Measurements from ENCODE around the gene DUSP6. TPM values are rescaled to one million over a fixed set of nuclear protein-coding genes. Genes with fewer than 3 reads are reported as not detected.

Gene DUSP6
- total RNA-seq, 5 donors from 2014 or later (not counting 1 experiment from before 2014, with no cell fraction given): 2.7 to 13.7 (median 3.1) TPM

DNA sequence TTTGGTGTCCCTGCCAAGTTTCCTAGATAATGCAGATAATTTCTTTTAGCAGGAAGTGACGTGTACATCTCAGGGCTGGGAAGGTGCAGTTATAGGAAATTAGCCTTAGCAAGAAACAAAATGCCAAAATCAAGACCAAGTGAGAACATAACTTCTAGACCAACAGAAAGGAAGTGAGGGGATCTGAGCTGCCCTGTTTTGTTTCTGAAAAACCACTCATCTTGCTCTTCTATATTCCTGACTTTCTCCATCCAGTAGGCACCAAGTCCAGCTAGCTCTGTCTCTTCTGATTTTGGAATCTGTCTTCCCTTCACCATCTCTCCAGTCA, 23.9 kb upstream of the DUSP6 start:
- H3K4me1 Mint-ChIP-seq: peaks cover 11 to 15% (median 13%) of the 10 kb centered on the region in 3 donors
- no peak overlapping the region for H3K4me3 ChIP-seq (ENCODE audit: control insufficient read depth in 1 of 2, extremely low read depth in 1 of 2, low read length in 1 of 2)
- no peaks in the 10 kb centered on the region for H3K9me3 Mint-ChIP-seq
- H3K36me3 ChIP-seq (ENCODE audit: control insufficient read depth in 2 of 2, extremely low read depth in 1 of 2, insufficient read depth in 1 of 2, low read length in 1 of 2): no peaks in the 10 kb centered on the region
- no peaks in the 10 kb centered on the region for H3K27me3 Mint-ChIP-seq
- WGBS (ENCODE audit: insufficient coverage): no CpG with 5 or more reads among the region's 1 CpG
- no peaks in the 10 kb centered on the region for H3K27me3 ChIP-seq (replicated peaks in 1 of 2; ENCODE audit: control insufficient read depth in 2 of 2, extremely low read depth in 1 of 2, insufficient read depth in 2 of 2, low read length in 1 of 2)
- no peaks in the 10 kb centered on the region for H3K36me3 Mint-ChIP-seq
- H3K27ac ChIP-seq (ENCODE audit: low read length): no peak overlapping the region
- CTCF ChIA-PET: no interaction called here
- DNase-seq (no peak), ATAC-seq (replicated peaks in 1 of 4) (no peak)
- POLR2A ChIA-PET: no interaction called here
- H3K9me3 ChIP-seq: no peaks in the 10 kb centered on the region
- peaks cover 0 to 10% of the 10 kb centered on the region in 2 experiments for H3K4me1 ChIP-seq (ENCODE audit: control insufficient read depth in 1 of 2, extremely low read depth in 1 of 2, insufficient read depth in 2 of 2, low read length in 2 of 2)
- no peak overlapping the region for H3K27ac Mint-ChIP-seq
- no peak overlapping the region for H3K4me3 Mint-ChIP-seq

- Histone ChIP-seq H3K27me3 (replicated peaks in 1 of 2; ENCODE audit: control insufficient read depth in 2 of 2, extremely low read depth in 1 of 2, insufficient read depth in 2 of 2, low read length in 1 of 2) (no peaks in the 10 kb centered on the region), H3K4me1 (ENCODE audit: control insufficient read depth in 1 of 2, extremely low read depth in 1 of 2, insufficient read depth in 2 of 2, low read length in 2 of 2) (peaks cover 2 to 10% of the 10 kb centered on the region in 2 experiments), H3K9me3 (no peaks in the 10 kb centered on the region), H3K36me3 (ENCODE audit: control insufficient read depth in 2 of 2, extremely low read depth in 1 of 2, insufficient read depth in 1 of 2, low read length in 1 of 2) (no peaks in the 10 kb centered on the region), H3K27ac (ENCODE audit: low read length) (no peak overlapping the region), H3K4me3 (ENCODE audit: control insufficient read depth in 1 of 2, extremely low read depth in 1 of 2, low read length in 1 of 2) (no peak overlapping the region)
- peaks cover 11 to 19% (median 19%) of the 10 kb centered on the region in 3 donors for H3K4me1 Mint-ChIP-seq
- H3K9me3 Mint-ChIP-seq: no peaks in the 10 kb centered on the region
- no CpG with 5 or more reads among the region's 2 CpGs for WGBS (ENCODE audit: insufficient coverage)
- no peak overlapping the region for H3K4me3 Mint-ChIP-seq
- no peaks in the 10 kb centered on the region for H3K36me3 Mint-ChIP-seq
- no peak overlapping the region for H3K27ac Mint-ChIP-seq
- ATAC-seq (replicated peaks in 1 of 4) (no peak), DNase-seq (no peak)
- ChIA-PET CTCF (interaction anchor here in 1 of 2 donors (0.6 kb wide), 1 partner anchor 172 kb away, joined by 5 read pairs; no protein-coding TSS in a partner anchor), POLR2A (no interaction called here)
- H3K27me3 Mint-ChIP-seq: no peaks in the 10 kb centered on the region
Observed at GRCh38 chr12:89373763-89374572, 21.7 kb upstream of the DUSP6 start.

DNA sequence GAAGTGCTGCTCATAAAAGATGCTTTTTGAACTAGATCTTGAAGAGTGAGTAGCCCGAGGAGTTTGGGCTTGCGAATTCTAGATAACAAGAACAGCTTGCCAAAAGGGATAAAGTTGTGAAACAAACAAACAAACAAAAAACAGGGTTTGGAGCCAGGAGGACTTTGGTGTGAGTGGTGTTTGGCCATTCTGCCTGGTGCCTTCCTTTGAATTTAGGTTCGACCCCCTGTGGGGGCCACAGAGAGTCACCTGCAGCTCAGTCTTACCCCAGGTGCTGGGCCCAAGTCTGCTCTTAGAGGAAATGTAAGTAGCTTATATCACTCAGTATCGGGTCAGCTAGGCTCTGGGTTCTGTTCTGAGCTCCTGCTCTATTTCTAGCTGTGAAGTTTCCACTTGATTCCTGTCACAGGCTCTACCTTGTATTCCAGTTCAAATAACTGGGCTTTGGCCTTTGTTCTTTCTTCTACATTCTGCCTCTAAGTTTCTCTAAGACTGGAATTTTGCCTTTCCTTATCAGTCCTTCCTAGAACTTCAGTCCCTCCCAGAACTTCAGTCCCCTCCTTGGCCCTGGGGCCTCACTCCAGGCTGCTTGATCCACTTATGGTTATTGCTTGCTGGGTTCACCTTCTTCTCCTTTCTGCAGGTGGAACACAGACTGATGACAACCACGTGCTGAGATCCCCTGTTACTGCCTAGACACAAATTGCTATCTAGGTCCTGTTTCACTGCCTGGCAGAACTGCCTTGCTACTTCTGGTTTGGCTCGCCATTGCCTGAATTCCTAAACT, 20.5 kb upstream of the DUSP6 start:
- Mint-ChIP-seq H3K27me3 (peaks cover 0 to 1% of the 10 kb centered on the region in 2 donors), H3K4me3 (no peak overlapping the region), H3K4me1 (peaks cover 11 to 19% (median 19%) of the 10 kb centered on the region in 3 donors), H3K27ac (no peak overlapping the region), H3K9me3 (no peaks in the 10 kb centered on the region), H3K36me3 (no peaks in the 10 kb centered on the region)
- H3K27me3 ChIP-seq (replicated peaks in 1 of 2; ENCODE audit: control insufficient read depth in 2 of 2, extremely low read depth in 1 of 2, insufficient read depth in 2 of 2, low read length in 1 of 2): no peaks in the 10 kb centered on the region
- H3K4me1 ChIP-seq (ENCODE audit: control insufficient read depth in 1 of 2, extremely low read depth in 1 of 2, insufficient read depth in 2 of 2, low read length in 2 of 2): peaks cover 2 to 10% of the 10 kb centered on the region in 2 experiments
- ChIA-PET CTCF (interaction anchor here in 1 of 2 donors (0.6 kb wide), 1 partner anchor 184 kb away, joined by 3 read pairs; no protein-coding TSS in a partner anchor), POLR2A (no interaction called here)
- DNase-seq (no peak), ATAC-seq (replicated peaks in 1 of 4) (no peak)
- H3K9me3 ChIP-seq: no peaks in the 10 kb centered on the region
- no peak overlapping the region for H3K27ac ChIP-seq (ENCODE audit: low read length)
- 89% methylated on average over 4 of the region's 6 CpGs for WGBS (ENCODE audit: insufficient coverage)
- no peaks in the 10 kb centered on the region for H3K36me3 ChIP-seq (ENCODE audit: control insufficient read depth in 2 of 2, extremely low read depth in 1 of 2, insufficient read depth in 1 of 2, low read length in 1 of 2)
- H3K4me3 ChIP-seq (ENCODE audit: control insufficient read depth in 1 of 2, extremely low read depth in 1 of 2, low read length in 1 of 2): no peak overlapping the region

- ATAC-seq (replicated peaks in 1 of 4): no peak
- Histone ChIP-seq H3K4me1 (ENCODE audit: control insufficient read depth in 1 of 2, extremely low read depth in 1 of 2, insufficient read depth in 2 of 2, low read length in 2 of 2) (peaks cover 2 to 5% of the 10 kb centered on the region in 2 experiments), H3K9me3 (no peaks in the 10 kb centered on the region), H3K27me3 (replicated peaks in 1 of 2; ENCODE audit: control insufficient read depth in 2 of 2, extremely low read depth in 1 of 2, insufficient read depth in 2 of 2, low read length in 1 of 2) (no peaks in the 10 kb centered on the region), H3K36me3 (ENCODE audit: control insufficient read depth in 2 of 2, extremely low read depth in 1 of 2, insufficient read depth in 1 of 2, low read length in 1 of 2) (no peaks in the 10 kb centered on the region), H3K4me3 (ENCODE audit: control insufficient read depth in 1 of 2, extremely low read depth in 1 of 2, low read length in 1 of 2) (no peak overlapping the region), H3K27ac (ENCODE audit: low read length) (no peak overlapping the region)
- H3K9me3 Mint-ChIP-seq: no peaks in the 10 kb centered on the region
- no peak overlapping the region for H3K4me3 Mint-ChIP-seq
- H3K4me1 Mint-ChIP-seq: peaks cover 6 to 11% (median 8%) of the 10 kb centered on the region in 3 donors
- ChIA-PET POLR2A (no interaction called here), CTCF (no interaction called here)
- H3K27ac Mint-ChIP-seq: no peak overlapping the region
- WGBS (ENCODE audit: insufficient coverage): 75% methylated on average over 4 of the region's 7 CpGs
- DNase-seq: no peak
- H3K36me3 Mint-ChIP-seq: no peaks in the 10 kb centered on the region
- peaks cover 0 to 4% of the 10 kb centered on the region in 2 donors for H3K27me3 Mint-ChIP-seq
Observed at GRCh38 chr12:89370850-89371249, 18.5 kb upstream of the DUSP6 start.

- Mint-ChIP-seq H3K9me3 (no peaks in the 10 kb centered on the region), H3K27ac (no peak overlapping the region), H3K27me3 (peaks cover 0 to 4% of the 10 kb centered on the region in 2 donors), H3K4me1 (peaks cover 2 to 6% (median 5%) of the 10 kb centered on the region in 3 donors), H3K4me3 (no peak overlapping the region), H3K36me3 (no peaks in the 10 kb centered on the region)
- POLR2A ChIA-PET: no interaction called here
- Histone ChIP-seq H3K27me3 (replicated peaks in 1 of 2; ENCODE audit: control insufficient read depth in 2 of 2, extremely low read depth in 1 of 2, insufficient read depth in 2 of 2, low read length in 1 of 2) (no peaks in the 10 kb centered on the region), H3K36me3 (ENCODE audit: control insufficient read depth in 2 of 2, extremely low read depth in 1 of 2, insufficient read depth in 1 of 2, low read length in 1 of 2) (no peaks in the 10 kb centered on the region), H3K4me1 (ENCODE audit: control insufficient read depth in 1 of 2, extremely low read depth in 1 of 2, insufficient read depth in 2 of 2, low read length in 2 of 2) (peaks cover under 1 to 2% of the 10 kb centered on the region in 2 experiments), H3K9me3 (no peaks in the 10 kb centered on the region), H3K4me3 (ENCODE audit: control insufficient read depth in 1 of 2, extremely low read depth in 1 of 2, low read length in 1 of 2) (no peak overlapping the region), H3K27ac (ENCODE audit: low read length) (no peak overlapping the region)
- CTCF ChIA-PET: no interaction called here
- no peak for ATAC-seq (replicated peaks in 1 of 4)
- DNase-seq: no peak
- 83% methylated on average over 2 of the region's 3 CpGs for WGBS (ENCODE audit: insufficient coverage)
Observed at GRCh38 chr12:89370421-89370831, 18.1 kb upstream of the DUSP6 start.

GRCh38 chr12:89369166-89369565, 16.9 kb upstream of the DUSP6 start:
- Mint-ChIP-seq H3K36me3 (no peaks in the 10 kb centered on the region), H3K27me3 (peaks cover 0 to 4% of the 10 kb centered on the region in 2 donors), H3K4me1 (peaks cover 2 to 6% (median 5%) of the 10 kb centered on the region in 3 donors), H3K4me3 (no peak overlapping the region), H3K27ac (no peak overlapping the region), H3K9me3 (no peaks in the 10 kb centered on the region)
- Histone ChIP-seq H3K4me3 (ENCODE audit: control insufficient read depth in 1 of 2, extremely low read depth in 1 of 2, low read length in 1 of 2) (no peak overlapping the region), H3K27me3 (replicated peaks in 1 of 2; ENCODE audit: control insufficient read depth in 2 of 2, extremely low read depth in 1 of 2, insufficient read depth in 2 of 2, low read length in 1 of 2) (no peaks in the 10 kb centered on the region), H3K4me1 (ENCODE audit: control insufficient read depth in 1 of 2, extremely low read depth in 1 of 2, insufficient read depth in 2 of 2, low read length in 2 of 2) (peaks cover 0 to 2% of the 10 kb centered on the region in 2 experiments), H3K9me3 (no peaks in the 10 kb centered on the region), H3K27ac (ENCODE audit: low read length) (no peak overlapping the region), H3K36me3 (ENCODE audit: control insufficient read depth in 2 of 2, extremely low read depth in 1 of 2, insufficient read depth in 1 of 2, low read length in 1 of 2) (no peaks in the 10 kb centered on the region)
- no peak for ATAC-seq (replicated peaks in 1 of 4)
- ChIA-PET POLR2A (no interaction called here), CTCF (no interaction called here)
- WGBS (ENCODE audit: insufficient coverage): no CpG with 5 or more reads among the region's 3 CpGs
- no peak for DNase-seq

All from T-cell (primary cell).